GM12872 (cell line): ENCODE results near the gene THOC1.

Source experiments
- CTCF ChIP-seq: IDR thresholded peaks from 3 replicates; pipeline ENCODE4 v1.5.1; 2011; ENCODE audit warnings: low read depth, mild to moderate bottlenecking, low read length, moderate library complexity; ENCODE audit not compliant: insufficient read depth

THOC1 gene

GRCh38 chr18:228586-228985 lies 39.3 kb downstream of the THOC1 start:
- no peak for TF ChIP-seq CTCF

- TF ChIP-seq CTCF: no peak
Observed at GRCh38 chr18:227902-228301, 39.9 kb downstream of the THOC1 start.

- TF ChIP-seq CTCF: no peak
Observed at GRCh38 chr18:227374-227773, 40.5 kb downstream of the THOC1 start.

- no peak for TF ChIP-seq CTCF
Observed at GRCh38 chr18:225745-226144, 42.1 kb downstream of the THOC1 start.

DNA sequence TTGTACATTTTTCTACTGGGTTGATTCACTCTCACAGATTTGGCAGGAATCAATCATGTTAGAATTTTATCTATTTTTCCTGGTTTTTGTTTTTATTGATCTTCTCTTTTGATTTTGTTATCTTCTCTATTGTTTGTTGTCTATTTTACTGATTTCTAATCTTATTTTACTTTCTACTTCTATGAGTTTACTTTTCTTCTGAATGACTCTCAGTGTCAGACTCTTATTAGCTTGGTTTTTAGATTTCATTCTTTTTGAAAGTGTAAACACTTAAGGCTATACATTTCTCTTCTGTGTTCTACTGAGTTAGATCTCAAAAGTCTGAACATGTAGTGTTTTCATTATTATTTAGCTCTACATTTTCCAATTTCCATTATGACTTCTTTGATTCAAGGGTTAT lies 47.1 kb downstream of the THOC1 start:
- no peak for TF ChIP-seq CTCF

DNA sequence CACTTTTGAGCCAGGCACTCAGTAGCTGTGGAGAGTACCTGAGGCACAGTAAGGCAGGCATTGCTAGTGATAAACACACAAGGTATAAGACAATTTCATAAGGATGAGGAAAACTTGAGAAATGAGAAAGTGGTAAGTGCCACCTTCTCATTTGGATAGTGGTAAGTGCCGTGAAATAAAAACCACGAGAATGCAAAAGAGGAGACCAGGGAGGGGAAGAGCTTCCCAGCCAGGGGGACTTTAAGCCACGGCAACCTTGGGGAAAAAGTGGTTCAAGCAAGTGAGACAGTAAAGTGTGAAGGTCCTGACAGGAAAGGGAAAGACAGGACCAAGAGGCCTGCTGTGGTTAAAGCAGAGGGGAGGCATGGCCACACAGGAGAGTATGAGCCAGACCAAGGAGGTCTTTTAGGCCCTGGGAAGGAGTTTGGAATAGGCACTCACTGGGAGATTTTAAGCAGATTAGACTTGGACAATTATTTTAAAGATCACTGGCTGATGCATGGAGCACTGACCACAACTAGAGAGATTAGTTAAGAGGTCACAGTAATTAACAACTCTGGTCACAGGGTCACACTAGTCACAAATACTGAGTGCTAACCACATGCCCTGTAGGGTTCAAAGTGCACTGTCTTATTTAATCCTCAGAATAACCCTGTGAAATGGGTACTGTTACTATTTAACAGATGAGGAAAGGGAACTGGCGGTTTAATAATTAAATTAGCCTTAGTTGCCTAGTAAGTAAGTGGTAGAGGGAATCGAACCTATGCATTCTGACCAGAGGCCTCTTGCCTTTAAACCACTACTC lies 50.1 kb downstream of the THOC1 start:
- TF ChIP-seq CTCF: no peak

GRCh38 chr18:215448-216010 lies 52.3 kb downstream of the THOC1 start:
- no peak for TF ChIP-seq CTCF
